OCI-LY1 (cell line): Measurements from ENCODE around the gene EIF5A.

ENCODE experiments used
- H2AFZ ChIP-seq: fragments of 200-600 bp; sonication (generic), shearing (Covaris generic); 2 replicates; pipeline ENCODE4 v1.6.0; 2014; ENCODE audit warnings: antibody characterized with exemption, mild to moderate bottlenecking, low read length
- H3F3A ChIP-seq: fragments of 200-600 bp; sonication (generic), shearing (Covaris generic); 2 replicates; pipeline ENCODE4 v1.6.0; 2014; ENCODE audit warnings: mild to moderate bottlenecking, antibody characterized with exemption, low read length, moderate library complexity; ENCODE audit not compliant: insufficient read depth
- H3K27ac ChIP-seq: fragments of 200-600 bp; sonication (generic); 2 replicates; pipeline ENCODE4 v1.5.1; 2014; ENCODE audit warnings: low read length, mixed run types, mild to moderate bottlenecking, low read depth; ENCODE audit not compliant: poor library complexity, severe bottlenecking
- H3K27me3 ChIP-seq: fragments of 200-600 bp; sonication (generic); 2 replicates; pipeline ENCODE4 v1.6.0; 2014; ENCODE audit warnings: antibody characterized with exemption, mild to moderate bottlenecking, low read length, moderate library complexity; ENCODE audit not compliant: insufficient read depth
- H3K36me3 ChIP-seq: fragments of 200-600 bp; sonication (generic); 2 replicates; pipeline ENCODE4 v1.6.1; 2014; ENCODE audit warnings: mild to moderate bottlenecking, antibody characterized with exemption, low read length, moderate library complexity, mixed read lengths; ENCODE audit not compliant: insufficient read depth
- H3K4me1 ChIP-seq: fragments of 200-600 bp; sonication (generic); 2 replicates; pipeline ENCODE4 v1.5.1; 2014; ENCODE audit warnings: mild to moderate bottlenecking, low read length, moderate library complexity; ENCODE audit not compliant: insufficient read depth, severe bottlenecking
- H3K4me2 ChIP-seq: fragments of 200-600 bp; sonication (generic), shearing (Covaris generic); 2 replicates; pipeline ENCODE4 v1.6.1; 2014; ENCODE audit warnings: low read length
- H3K4me3 ChIP-seq: fragments of 200-600 bp; sonication (generic); 2 replicates; pipeline ENCODE4 v1.5.1; 2014; ENCODE audit warnings: low read length, low read depth, mild to moderate bottlenecking, mixed read lengths; ENCODE audit not compliant: poor library complexity, severe bottlenecking
- H3K79me2 ChIP-seq: fragments of 200-600 bp; shearing (Covaris generic); 2 replicates; pipeline ENCODE4 v1.6.1; 2016; ENCODE audit warnings: mixed run types, low read length, mixed read lengths; ENCODE audit not compliant: insufficient read depth
- H3K9ac ChIP-seq: fragments of 200-600 bp; sonication (generic), shearing (Covaris generic); 2 replicates; pipeline ENCODE4 v1.6.1; 2014; ENCODE audit warnings: mild to moderate bottlenecking, low read length, mixed read lengths
- H3K9me2 ChIP-seq: fragments of 200-600 bp; sonication (generic), shearing (Covaris generic); 2 replicates; pipeline ENCODE4 v1.6.1; 2014; ENCODE audit warnings: low read depth, mild to moderate bottlenecking, low read length, mixed read lengths
- H3K9me3 ChIP-seq: fragments of 200-600 bp; shearing (Covaris generic); 2 replicates; pipeline ENCODE4 v1.6.1; 2014; ENCODE audit warnings: low read length, mixed read lengths
- H4K20me1 ChIP-seq: fragments of 200-600 bp; sonication (generic), shearing (Covaris generic); 2 replicates; pipeline ENCODE4 v1.6.0; 2016; ENCODE audit warnings: mild to moderate bottlenecking, low read length; ENCODE audit not compliant: insufficient read depth
- CTCF ChIP-seq: fragments of 200-600 bp; sonication (generic), shearing (Covaris generic); IDR thresholded peaks from 2 replicates; pipeline ENCODE4 v1.5.1; 2017; ENCODE audit warnings: mild to moderate bottlenecking, antibody characterized with exemption, low read length, moderate library complexity, mixed read lengths
- EZH2 ChIP-seq: fragments of 200-600 bp; sonication (generic), shearing (Covaris generic); IDR thresholded peaks from 2 replicates; pipeline ENCODE4 v1.8.0; 2017; ENCODE audit warnings: borderline replicate concordance, mixed run types, mild to moderate bottlenecking, antibody characterized with exemption, low read length, moderate library complexity, mixed read lengths

The EIF5A gene

GRCh38 chr17:7312432-7313087 is 5.1 kb downstream of the EIF5A start:
- peaks cover 81% of the 10 kb centered on the region for H3K36me3 ChIP-seq
- H2AFZ ChIP-seq, result no peak overlapping the region
- TF ChIP-seq CTCF (no peak), EZH2 (no peak)
- peaks cover 57% of the 10 kb centered on the region for H3K4me1 ChIP-seq
- 0 out of 2 replicates have a peak overlapping the region, but pooled peaks have one; percentile 97 for H3K4me2 ChIP-seq
- H3K9ac ChIP-seq, result no peak overlapping the region; the same call in 1 of the 2 replicates
- peak overlapping the region; percentile 42 for H3K27ac ChIP-seq
- H4K20me1 ChIP-seq, result peaks cover 4% of the 10 kb centered on the region; the same call in 1 of the 2 replicates
- H3K4me3 ChIP-seq, result no peak overlapping the region
- H3K9me3 ChIP-seq, result no peaks in the 10 kb centered on the region
- H3K79me2 ChIP-seq, result peaks cover 28% of the 10 kb centered on the region
- H3K9me2 ChIP-seq, result no peaks in the 10 kb centered on the region
- peaks cover 23% of the 10 kb centered on the region for H3F3A ChIP-seq
- no peaks in the 10 kb centered on the region for H3K27me3 ChIP-seq

- H4K20me1 ChIP-seq, result peaks cover 4% of the 10 kb centered on the region; the same call in 1 of the 2 replicates
- peaks cover 25% of the 10 kb centered on the region for H3K79me2 ChIP-seq
- peak overlapping the region; percentile 99 for H3K4me3 ChIP-seq
- peak overlapping the region; percentile 97; the same call in 1 of the 2 replicates for H3K4me2 ChIP-seq
- peaks cover 81% of the 10 kb centered on the region for H3K36me3 ChIP-seq
- H3F3A ChIP-seq, result peaks cover 23% of the 10 kb centered on the region
- no peak overlapping the region for H2AFZ ChIP-seq
- H3K4me1 ChIP-seq, result peaks cover 57% of the 10 kb centered on the region
- TF ChIP-seq EZH2 (no peak), CTCF (peak; percentile 4; the same call in 1 of the 2 replicates)
- H3K27me3 ChIP-seq, result no peaks in the 10 kb centered on the region
- peak overlapping the region; percentile 42 for H3K27ac ChIP-seq
- no peaks in the 10 kb centered on the region for H3K9me2 ChIP-seq
- peak overlapping the region; percentile 5; the same call in 1 of the 2 replicates for H3K9ac ChIP-seq
- no peaks in the 10 kb centered on the region for H3K9me3 ChIP-seq
Measured at GRCh38 chr17:7313088-7313889, 5.9 kb downstream of the EIF5A start.

- H3F3A ChIP-seq, result peaks cover 23% of the 10 kb centered on the region
- peaks cover 17% of the 10 kb centered on the region for H3K79me2 ChIP-seq
- peaks cover 82% of the 10 kb centered on the region for H3K36me3 ChIP-seq
Measured at GRCh38 chr17:7313890-7314718, 6.7 kb downstream of the EIF5A start.

More at GRCh38 chr17:7313890-7314718, 6.7 kb downstream of the EIF5A start:
- H3K4me2 ChIP-seq, result peak overlapping the region; percentile 97
- peak overlapping the region; percentile 98 for H3K9ac ChIP-seq
- TF ChIP-seq EZH2 (no peak), CTCF (no peak)
- H3K4me1 ChIP-seq, result peaks cover 53% of the 10 kb centered on the region
- no peaks in the 10 kb centered on the region for H3K9me3 ChIP-seq
- no peaks in the 10 kb centered on the region for H3K27me3 ChIP-seq
- H3K9me2 ChIP-seq, result no peaks in the 10 kb centered on the region
- H3K4me3 ChIP-seq, result peak overlapping the region; percentile 99
- H2AFZ ChIP-seq, result no peak overlapping the region
- peak overlapping the region; percentile 42 for H3K27ac ChIP-seq
- peaks cover 4% of the 10 kb centered on the region; the same call in 1 of the 2 replicates for H4K20me1 ChIP-seq
